IMR-90 (cell line): ENCODE measurements around the gene GVQW3. TPM values are rescaled to one million over a fixed set of nuclear protein-coding genes. Genes with fewer than 3 reads are reported as not detected.

Experiments used
- ATAC-seq: fragments of 200-7000 bp; cut with Tn5 transposase; 2 replicates; pipeline ENCODE4 v1.9.1; 2020; ENCODE audit warnings: low read depth, mild to moderate bottlenecking, moderate library complexity
- BruUV-seq: library from RNA; stranded (reverse); fragments of 400-500 nt; replicated peaks from 2 replicates; lab custom pipeline; 2021; lab: Mats Ljungman, UMichigan
- CTCF ChIA-PET: fragments of 300-600 bp; formaldehyde crosslinking; extraction: SDS; loops from one replicate; lab custom pipeline; 2021; ENCODE audit warnings: antibody characterized with exemption; lab: Yijun Ruan, JAX
- POLR2A ChIA-PET: fragments of 300-600 bp; sonication (Branson Sonifier 250); formaldehyde crosslinking; loops from one replicate; lab custom pipeline; 2022; ENCODE audit warnings: antibody characterized with exemption; ENCODE audit not compliant: unreplicated experiment; lab: Charles Lee
- DNase-seq: peaks from one replicate; pipeline ENCODE4 v3.0.0; 2013
- H2AFZ ChIP-seq: replicated peaks from 2 replicates; pipeline ENCODE3; 2013; ENCODE audit warnings: low read length, mild to moderate bottlenecking; ENCODE audit not compliant: poor library complexity
- H2AK5ac ChIP-seq: 2 replicates; pipeline ENCODE4 v1.6.1; 2013; ENCODE audit warnings: low read depth, low read length, inconsistent platforms
- H2AK9ac ChIP-seq: replicated peaks from 2 replicates; pipeline ENCODE3; 2013; ENCODE audit warnings: mild to moderate bottlenecking, low read depth, low read length, moderate library complexity; ENCODE audit not compliant: poor library complexity
- H2BK120ac ChIP-seq: 2 replicates; pipeline ENCODE4 v1.6.1; 2013; ENCODE audit warnings: low read depth, low read length, inconsistent platforms
- H2BK15ac ChIP-seq: 3 replicates; pipeline ENCODE4 v1.6.1; 2013; ENCODE audit warnings: low read depth, low read length, inconsistent platforms
- H2BK20ac ChIP-seq: 2 replicates; pipeline ENCODE4 v1.6.1; 2013; ENCODE audit warnings: low read depth, mild to moderate bottlenecking, inconsistent platforms, low read length, moderate library complexity
- H2BK5ac ChIP-seq: 2 replicates; pipeline ENCODE4 v1.6.1; 2013; ENCODE audit warnings: mild to moderate bottlenecking, low read depth, low read length, inconsistent platforms; ENCODE audit not compliant: poor library complexity, severe bottlenecking
- H3K14ac ChIP-seq: replicated peaks from 2 replicates; pipeline ENCODE4 v1.6.1; 2013; ENCODE audit warnings: low read depth, low read length, inconsistent platforms
- H3K18ac ChIP-seq: 2 replicates; pipeline ENCODE4 v1.6.1; 2013; ENCODE audit warnings: low read depth, low read length, control low read depth
- H3K23ac ChIP-seq: 2 replicates; pipeline ENCODE4 v1.6.1; 2013; ENCODE audit warnings: low read depth, low read length, inconsistent platforms
- H3K27ac ChIP-seq: 2 replicates; pipeline ENCODE4 v1.5.1; 2013; ENCODE audit warnings: mild to moderate bottlenecking, control low read depth, low read length; ENCODE audit not compliant: insufficient read depth
- H3K27me3 ChIP-seq: 2 replicates; pipeline ENCODE4 v1.6.1; 2013; ENCODE audit warnings: low read length; ENCODE audit not compliant: control insufficient read depth, insufficient read depth
- H3K36me3 ChIP-seq: 2 replicates; pipeline ENCODE4 v1.6.1; 2013; ENCODE audit warnings: low read length, mixed read lengths; ENCODE audit not compliant: control insufficient read depth, insufficient read depth
- H3K4ac ChIP-seq: 2 replicates; pipeline ENCODE4 v1.6.1; 2013; ENCODE audit warnings: low read depth, low read length, inconsistent platforms
- H3K4me1 ChIP-seq: 2 replicates; pipeline ENCODE4 v1.6.1; 2013; ENCODE audit warnings: low read length, mixed read lengths; ENCODE audit not compliant: control insufficient read depth, insufficient read depth
- H3K4me2 ChIP-seq: 2 replicates; pipeline ENCODE4 v1.6.1; 2013; ENCODE audit warnings: low read depth, mild to moderate bottlenecking, control low read depth, low read length, moderate library complexity
- H3K4me3 ChIP-seq: 2 replicates; pipeline ENCODE4 v1.5.1; 2013; ENCODE audit warnings: low read depth, mild to moderate bottlenecking, control low read depth, low read length, moderate library complexity; ENCODE audit not compliant: insufficient read depth
- H3K56ac ChIP-seq: 2 replicates; pipeline ENCODE4 v1.6.1; 2013; ENCODE audit warnings: low read length, inconsistent platforms; ENCODE audit not compliant: insufficient read depth; ENCODE audit errors: extremely low read depth
- H3K79me1 ChIP-seq, 2 experiments: 2 replicates each; pipeline ENCODE4 v1.6.1; 2013; ENCODE audit warnings: low read length in 2 of 2, inconsistent platforms in 1 of 2, low read depth in 1 of 2
- H3K9ac ChIP-seq: 2 replicates; pipeline ENCODE4 v1.6.1; 2013; ENCODE audit warnings: low read depth, low read length, control low read depth
- H3K9me1 ChIP-seq: 2 replicates; pipeline ENCODE4 v1.6.1; 2013; ENCODE audit warnings: low read length, inconsistent platforms; ENCODE audit not compliant: insufficient read depth
- H3K9me3 ChIP-seq: 2 replicates; pipeline ENCODE4 v1.6.1; 2013; ENCODE audit warnings: low read length; ENCODE audit not compliant: control insufficient read depth, insufficient read depth
- H4K20me1 ChIP-seq: 2 replicates; pipeline ENCODE4 v1.6.1; 2013; ENCODE audit warnings: low read length, inconsistent platforms; ENCODE audit not compliant: insufficient read depth
- H4K5ac ChIP-seq: 2 replicates; pipeline ENCODE4 v1.6.1; 2013; ENCODE audit warnings: mild to moderate bottlenecking, low read depth, low read length, control low read depth
- H4K8ac ChIP-seq, 2 experiments: 2 replicates each; pipeline ENCODE4 v1.6.1; 2013; ENCODE audit warnings: low read depth in 2 of 2, low read length in 2 of 2, control low read depth in 1 of 2, inconsistent platforms in 1 of 2
- H4K91ac ChIP-seq: 2 replicates; pipeline ENCODE4 v1.6.1; 2013; ENCODE audit warnings: low read depth, low read length, inconsistent platforms; ENCODE audit not compliant: insufficient read depth
- CHD1 ChIP-seq: IDR thresholded peaks from 2 replicates; pipeline ENCODE4 v1.6.1; 2012; ENCODE audit warnings: low read depth, low read length, improper control_type of control experiment
- ELK1 ChIP-seq: fragments of 150-350 bp; IDR thresholded peaks from 2 replicates; pipeline ENCODE4 v1.6.1; 2016; ENCODE audit warnings: low read depth, mild to moderate bottlenecking, low read length, moderate library complexity, borderline replicate concordance
- NFE2L2 ChIP-seq: fragments of 150-350 bp; IDR thresholded peaks from 2 replicates; pipeline ENCODE4 v1.6.1; 2016; ENCODE audit warnings: low read depth, mild to moderate bottlenecking, low read length
- RAD21 ChIP-seq: IDR thresholded peaks from 2 replicates; pipeline ENCODE4 v1.6.1; 2012; ENCODE audit warnings: low read length, improper control_type of control experiment
- RFX5 ChIP-seq: IDR thresholded peaks from 2 replicates; pipeline ENCODE4 v1.8.0; 2012; ENCODE audit warnings: low read depth, mild to moderate bottlenecking, low read length, moderate library complexity
- WGBS, 2 experiments: methylation state at CpG; one replicate each; pipeline versions ENCODE4 v1.1.5 to v1.1.7; 2013; ENCODE audit warnings: missing lambda C conversion rate in 2 of 2; ENCODE audit not compliant: insufficient read length in 1 of 2; ENCODE audit errors: extremely low coverage in 2 of 2; 5-methylcytosine and 5-hydroxymethylcytosine counted together
- dilution Hi-C: fragments of 300-500 bp; cut with HindIII; formaldehyde crosslinking; loops from one replicate; pipeline ENCODE4 v1.14.3; 2018; ENCODE audit warnings: low sequenced_read_pairs; ENCODE audit not compliant: unreplicated experiment
- in situ Hi-C: fragments of 300-500 bp; cut with MboI; formaldehyde crosslinking; loops from 3 replicates; pipeline ENCODE4 v1.14.3; 2019; ENCODE audit warnings: low sequenced_read_pairs, inconsistent platforms, mixed read lengths
- intact Hi-C: fragments of 100-400 bp; cut with micrococcal nuclease; formaldehyde crosslinking; loops from 2 replicates; pipeline ENCODE4 v1.10.0; 2022
- polyA plus RNA-seq, 3 experiments: library from polyadenylated mRNA; depleted of rRNA; stranded (reverse); fragments of >200 nt; gene quantifications; 2 replicates each; pipeline ENCODE4 v1.2.3, GENCODE V29; 2012; ENCODE audit warnings: low replicate concordance in 1 of 3
- total RNA-seq: library from RNA; depleted of rRNA; stranded (reverse); fragments of >200 nt; gene quantifications from 2 replicates; pipeline ENCODE4 v1.2.3, GENCODE V29; 2012

The GVQW3 gene
- total and polyA plus RNA-seq, 2 of the 4 experiments (the other 2 are of a cell fraction), result 0.96 to 1.1 TPM

DNA sequence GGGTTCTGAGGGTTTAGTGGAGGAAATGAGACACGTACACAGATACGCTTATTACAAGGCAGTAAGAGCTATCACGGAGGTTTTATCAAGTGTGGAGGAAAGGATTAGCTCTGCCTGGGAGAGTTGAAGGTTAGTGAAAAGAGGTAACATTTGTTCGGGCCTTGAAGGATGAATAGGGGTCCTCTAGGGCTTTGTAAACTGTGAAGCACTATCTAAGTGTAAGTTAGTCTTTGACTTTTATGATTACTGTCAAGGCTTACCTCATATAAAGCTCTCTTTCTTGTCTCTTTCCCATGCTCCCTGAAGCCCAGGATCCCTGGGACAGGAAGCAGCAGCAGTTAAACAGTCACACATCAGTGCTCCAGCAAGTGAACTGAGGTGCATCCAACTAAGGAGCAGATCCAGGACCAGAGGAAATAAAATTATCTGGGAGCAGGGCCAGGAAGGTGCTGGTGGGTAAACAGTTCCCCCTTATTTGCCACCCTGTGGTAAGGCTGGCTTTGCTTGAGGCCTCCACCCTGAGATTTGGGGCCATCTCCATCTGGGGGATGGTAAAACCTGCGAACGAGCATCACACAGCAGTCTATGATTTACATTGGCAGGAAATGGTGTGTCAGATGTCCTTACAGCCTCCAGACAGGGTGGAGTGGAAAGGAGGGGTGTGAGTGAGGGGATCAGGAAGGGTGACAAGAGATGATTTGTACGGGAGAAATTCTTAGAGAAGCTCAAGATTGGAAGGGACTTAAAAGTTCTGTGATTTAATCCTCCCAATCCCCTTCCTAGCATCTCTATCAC, 27.2 kb downstream of the GVQW3 start (continued):
- no peak for TF ChIP-seq RAD21

DNA sequence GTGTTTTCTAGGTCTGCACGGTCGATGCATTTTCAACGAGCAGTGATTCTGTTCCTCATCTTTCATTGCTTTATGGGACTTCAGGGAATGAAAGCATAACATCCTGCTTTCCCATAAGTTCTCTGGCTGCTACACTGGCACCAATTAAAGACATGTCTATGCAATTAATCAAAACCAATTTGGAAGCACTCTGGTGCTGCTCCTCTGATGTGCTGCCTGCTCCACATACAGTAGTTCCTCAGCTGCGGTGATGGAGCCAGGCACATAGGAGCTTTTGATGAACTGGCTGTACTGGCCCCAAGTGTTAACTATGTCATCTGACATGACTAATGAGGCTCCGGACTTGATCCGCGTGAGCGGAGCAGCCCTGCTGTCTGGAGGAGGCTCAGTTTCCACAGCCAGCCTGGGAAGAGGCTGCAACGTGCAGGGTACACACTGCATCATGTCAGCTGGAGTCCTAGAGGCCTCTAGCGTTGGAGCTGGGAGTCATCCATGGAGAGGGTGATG, 29.8 kb downstream of the GVQW3 start:
- no peak overlapping the region for H4K91ac ChIP-seq
- H3K23ac ChIP-seq, result no peak overlapping the region
- peaks cover 3% of the 10 kb centered on the region; the same call in 1 of the 2 replicates for H3K9me1 ChIP-seq
- H2AK5ac ChIP-seq, result no peak overlapping the region
- H3K18ac ChIP-seq, result no peak overlapping the region
- H3K14ac ChIP-seq, result no peak overlapping the region
- no peak overlapping the region for H2AK9ac ChIP-seq
- H4K5ac ChIP-seq, result no peak overlapping the region
- no peak overlapping the region for H2BK120ac ChIP-seq
- intact Hi-C loops, result no loop called here
- ChIA-PET CTCF (interaction anchor here (0.9 kb wide), 1 partner anchor 32 kb away, joined by 3 read pairs; no protein-coding TSS in a partner anchor), POLR2A (no interaction called here)
- H3K4me3 ChIP-seq, result no peak overlapping the region
- H3K4me1 ChIP-seq, result no peaks in the 10 kb centered on the region
- dilution Hi-C loops, result no loop called here
- H2BK5ac ChIP-seq, result no peak overlapping the region
- H3K27ac ChIP-seq, result no peak overlapping the region
- in situ Hi-C loops, result no loop called here
- no peak overlapping the region for H3K4ac ChIP-seq
- H3K9ac ChIP-seq, result no peak overlapping the region
- ATAC-seq (no peak), DNase-seq (no peak)
- no peaks in the 10 kb centered on the region for H3K36me3 ChIP-seq
- no peak overlapping the region for H3K56ac ChIP-seq
- BruUV-seq, result no TSS peak
- no peak overlapping the region for H2AFZ ChIP-seq
- no peak overlapping the region for H3K4me2 ChIP-seq
- H3K9me3 ChIP-seq, result no peaks in the 10 kb centered on the region
- H2BK15ac ChIP-seq, result no peak overlapping the region
- H4K8ac ChIP-seq, result no peak overlapping the region
- no peaks in the 10 kb centered on the region for H4K20me1 ChIP-seq
- TF ChIP-seq RAD21 (no peak), ELK1 (no peak), RFX5 (no peak), NFE2L2 (no peak), CHD1 (no peak)
- H2BK20ac ChIP-seq, result no peak overlapping the region
- no peaks in the 10 kb centered on the region for H3K79me1 ChIP-seq
- WGBS, 2 experiments, result no CpG with 5 or more reads among the region's 10 CpGs
- peaks cover 38% of the 10 kb centered on the region for H3K27me3 ChIP-seq
